ENCODE data around the gene YY1.

DNA sequence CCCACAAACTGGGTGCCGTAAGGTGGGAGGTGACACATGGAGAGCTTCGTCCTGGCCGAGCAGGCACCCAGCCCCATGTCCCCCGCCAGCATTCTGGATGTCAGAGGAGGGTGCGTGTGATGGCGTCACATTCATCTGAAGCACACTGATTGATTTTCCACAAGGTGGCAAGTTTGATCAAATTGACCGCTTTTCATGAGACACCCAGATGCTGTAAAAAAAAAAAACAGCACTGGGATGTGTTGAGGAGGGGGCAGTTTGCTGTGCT lies 43.1 kb downstream of the YY1 start:
- no peak for TF ChIP-seq SIN3A (IDR thresholded peaks at IDR 0.05; ENCODE audit: borderline replicate concordance, insufficient read depth, low read length)
- no peak for TF ChIP-seq POLR2AphosphoS5 (IDR thresholded peaks at IDR 0.05; ENCODE audit: low read depth, low read length)
- TF ChIP-seq REST (IDR thresholded peaks at IDR 0.05; ENCODE audit: insufficient read depth in 1 of 2, low read depth in 2 of 2, low read length in 2 of 2): no peak
- TF ChIP-seq TAF1 (IDR thresholded peaks at IDR 0.05; ENCODE audit: borderline replicate concordance, insufficient read depth, low read length): no peak

Data from PFSK-1 (cell line).